ENCODE data around the gene NACAD. TPM values are rescaled to one million over a fixed set of nuclear protein-coding genes. Genes with fewer than 3 reads are reported as not detected.

Gene NACAD
- total RNA-seq, 1 donor from 2014 or later, result 9.6 TPM

- Mint-ChIP-seq H3K4me3 (ENCODE audit: unreplicated experiment) (no peak overlapping the region), H3K9me3 (ENCODE audit: unreplicated experiment) (no peaks in the 10 kb centered on the region), H3K36me3 (ENCODE audit: unreplicated experiment) (no peaks in the 10 kb centered on the region), H3K27ac (ENCODE audit: unreplicated experiment) (no peak overlapping the region), H3K27me3 (ENCODE audit: unreplicated experiment) (peaks cover 4% of the 10 kb centered on the region), H3K4me1 (ENCODE audit: unreplicated experiment) (peaks cover 2% of the 10 kb centered on the region)
- TF ChIP-seq CTCF (IDR thresholded peaks at IDR 0.05), result no peak
- DNase-seq (ENCODE audit: extremely low spot score, unreplicated experiment), result no peak
These were observed 3.1 kb downstream of the NACAD start for GRCh38 chr7:45085619-45086200.

- DNase-seq (ENCODE audit: extremely low spot score, unreplicated experiment), result no peak
- no peaks in the 10 kb centered on the region for H3K36me3 Mint-ChIP-seq (ENCODE audit: unreplicated experiment)
- H3K4me3 Mint-ChIP-seq (ENCODE audit: unreplicated experiment), result no peak overlapping the region
- no peaks in the 10 kb centered on the region for H3K27me3 Mint-ChIP-seq (ENCODE audit: unreplicated experiment)
- H3K9me3 Mint-ChIP-seq (ENCODE audit: unreplicated experiment), result no peaks in the 10 kb centered on the region
- H3K27ac Mint-ChIP-seq (ENCODE audit: unreplicated experiment), result no peak overlapping the region
- no peak for TF ChIP-seq CTCF (IDR thresholded peaks at IDR 0.05)
- H3K4me1 Mint-ChIP-seq (ENCODE audit: unreplicated experiment), result peaks cover 2% of the 10 kb centered on the region
These were observed 3.7 kb downstream of the NACAD start for GRCh38 chr7:45084901-45085618.

GRCh38 chr7:45084336-45084735 is 4.4 kb downstream of the NACAD start:
- no peak overlapping the region for H3K27ac Mint-ChIP-seq (ENCODE audit: unreplicated experiment)
- no peak overlapping the region for H3K4me3 Mint-ChIP-seq (ENCODE audit: unreplicated experiment)
- H3K27me3 Mint-ChIP-seq (ENCODE audit: unreplicated experiment), result no peaks in the 10 kb centered on the region
- H3K9me3 Mint-ChIP-seq (ENCODE audit: unreplicated experiment), result no peaks in the 10 kb centered on the region
- no peak for TF ChIP-seq CTCF (IDR thresholded peaks at IDR 0.05)
- no peaks in the 10 kb centered on the region for H3K36me3 Mint-ChIP-seq (ENCODE audit: unreplicated experiment)
- DNase-seq (ENCODE audit: extremely low spot score, unreplicated experiment), result no peak
- peaks cover 2% of the 10 kb centered on the region for H3K4me1 Mint-ChIP-seq (ENCODE audit: unreplicated experiment)

GRCh38 chr7:45082831-45083331 is 5.9 kb downstream of the NACAD start:
- no peaks in the 10 kb centered on the region for H3K4me1 Mint-ChIP-seq (ENCODE audit: unreplicated experiment)
- no peak overlapping the region for H3K4me3 Mint-ChIP-seq (ENCODE audit: unreplicated experiment)
- H3K27me3 Mint-ChIP-seq (ENCODE audit: unreplicated experiment), result no peaks in the 10 kb centered on the region
- H3K27ac Mint-ChIP-seq (ENCODE audit: unreplicated experiment), result no peak overlapping the region
- no peaks in the 10 kb centered on the region for H3K9me3 Mint-ChIP-seq (ENCODE audit: unreplicated experiment)
- DNase-seq (ENCODE audit: extremely low spot score, unreplicated experiment), result no peak
- TF ChIP-seq CTCF (IDR thresholded peaks at IDR 0.05), result no peak
- H3K36me3 Mint-ChIP-seq (ENCODE audit: unreplicated experiment), result no peaks in the 10 kb centered on the region

GRCh38 chr7:45082031-45082830 is 6.5 kb downstream of the NACAD start:
- H3K27ac Mint-ChIP-seq (ENCODE audit: unreplicated experiment), result no peak overlapping the region
- no peak for TF ChIP-seq CTCF (IDR thresholded peaks at IDR 0.05)
- DNase-seq (ENCODE audit: extremely low spot score, unreplicated experiment), result no peak

More at GRCh38 chr7:45082031-45082830, 6.5 kb downstream of the NACAD start:
- no peaks in the 10 kb centered on the region for H3K36me3 Mint-ChIP-seq (ENCODE audit: unreplicated experiment)
- H3K9me3 Mint-ChIP-seq (ENCODE audit: unreplicated experiment), result no peaks in the 10 kb centered on the region
- no peaks in the 10 kb centered on the region for H3K4me1 Mint-ChIP-seq (ENCODE audit: unreplicated experiment)
- no peak overlapping the region for H3K4me3 Mint-ChIP-seq (ENCODE audit: unreplicated experiment)
- no peaks in the 10 kb centered on the region for H3K27me3 Mint-ChIP-seq (ENCODE audit: unreplicated experiment)

Measured in osteocyte (in vitro differentiated cells).